NT2/D1 (cell line): Measurements from ENCODE around the gene CROCC2.

Experiments
- YY1 ChIP-seq: IDR thresholded peaks from 2 replicates; pipeline ENCODE4 v1.6.1; 2011; ENCODE audit not compliant: insufficient read length, insufficient read depth
- ZNF274 ChIP-seq: IDR thresholded peaks from 2 replicates; pipeline ENCODE4 v1.6.1; 2011; ENCODE audit warnings: mild to moderate bottlenecking, low read depth, low read length

DNA sequence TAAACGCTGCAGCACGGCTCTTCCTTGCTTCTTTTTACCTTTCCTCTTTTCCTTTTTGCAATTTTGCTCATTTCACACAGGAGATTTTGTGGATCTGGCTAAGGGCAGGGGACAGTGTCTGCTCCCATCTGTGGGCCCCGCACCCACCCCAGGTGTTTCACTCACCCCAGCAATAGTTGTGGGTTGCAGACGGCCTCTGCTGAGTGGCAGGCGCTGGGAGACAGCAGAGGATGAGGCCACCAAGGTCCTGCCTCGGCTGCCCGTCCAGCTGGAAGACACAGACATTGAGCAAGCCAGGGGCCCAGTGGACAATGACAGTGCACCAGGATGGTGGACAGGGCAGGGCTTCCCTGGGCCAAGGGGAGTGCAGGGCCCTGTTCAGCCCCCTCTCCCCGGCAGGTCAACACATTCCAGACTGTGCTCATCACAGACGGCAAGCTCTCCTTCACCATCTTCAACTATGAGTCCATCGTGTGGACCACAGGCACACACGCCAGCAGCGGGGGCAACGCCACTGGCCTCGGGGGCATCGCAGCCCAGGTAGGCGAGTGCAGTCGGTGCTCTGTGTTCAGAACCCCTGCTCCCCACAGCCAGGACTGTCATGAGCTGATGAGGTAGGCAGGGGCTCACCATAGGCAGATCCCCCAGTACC is 127.3 kb downstream of the CROCC2 start:
- TF ChIP-seq ZNF274 (no peak), YY1 (no peak)
